Jurkat, Clone E6-1 (cell line): ENCODE measurements around the gene HOXA7.

Experiments
- DNase-seq: peaks from one replicate; pipeline ENCODE4 v3.0.0-alpha.2; 2011; ENCODE audit warnings: low read depth, low spot score
- H3K4me3 ChIP-seq: 2 replicates; pipeline ENCODE4 v1.5.1; 2011; ENCODE audit warnings: mild to moderate bottlenecking, low read length, control low read depth, moderate library complexity

The HOXA7 gene

GRCh38 chr7:27143023-27143949 lies 13.2 kb downstream of the HOXA7 start, which contains the start of gene HOXA5:
Gene HOXA5, minus strand, starts transcription at chr7:27143681. Its CDS starts 74 bp downstream, at chr7:27143607.
- no peak within 1 kb of the TSS for H3K4me3 ChIP-seq
- DNase-seq: no peak

DNA sequence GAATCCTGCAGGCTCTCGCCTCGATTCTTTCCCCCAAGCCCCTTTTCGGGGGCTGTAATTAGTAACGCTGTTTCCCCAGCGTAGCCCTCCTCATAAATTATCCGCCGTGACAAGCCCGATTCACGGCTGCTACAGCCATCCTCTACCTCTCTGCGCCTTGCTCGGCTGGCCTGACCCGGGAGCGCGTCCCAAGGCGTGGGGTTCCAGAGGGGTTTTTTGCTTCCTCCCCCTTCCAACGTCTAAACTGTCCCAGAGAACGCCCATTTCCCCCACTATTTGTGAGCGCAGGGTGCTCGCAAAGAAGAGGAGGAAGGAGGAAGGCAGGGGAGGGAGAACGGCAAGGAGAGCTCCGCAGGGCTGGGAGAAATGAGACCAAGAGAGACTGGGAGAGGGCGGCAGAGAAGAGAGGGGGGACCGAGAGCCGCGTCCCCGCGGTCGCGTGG lies 13.9 kb downstream of the HOXA7 start:
- DNase-seq: no peak
- H3K4me3 ChIP-seq: no peak overlapping the region

- DNase-seq: no peak
Measured at GRCh38 chr7:27141923-27142579, 14.4 kb downstream of the HOXA7 start.

DNA sequence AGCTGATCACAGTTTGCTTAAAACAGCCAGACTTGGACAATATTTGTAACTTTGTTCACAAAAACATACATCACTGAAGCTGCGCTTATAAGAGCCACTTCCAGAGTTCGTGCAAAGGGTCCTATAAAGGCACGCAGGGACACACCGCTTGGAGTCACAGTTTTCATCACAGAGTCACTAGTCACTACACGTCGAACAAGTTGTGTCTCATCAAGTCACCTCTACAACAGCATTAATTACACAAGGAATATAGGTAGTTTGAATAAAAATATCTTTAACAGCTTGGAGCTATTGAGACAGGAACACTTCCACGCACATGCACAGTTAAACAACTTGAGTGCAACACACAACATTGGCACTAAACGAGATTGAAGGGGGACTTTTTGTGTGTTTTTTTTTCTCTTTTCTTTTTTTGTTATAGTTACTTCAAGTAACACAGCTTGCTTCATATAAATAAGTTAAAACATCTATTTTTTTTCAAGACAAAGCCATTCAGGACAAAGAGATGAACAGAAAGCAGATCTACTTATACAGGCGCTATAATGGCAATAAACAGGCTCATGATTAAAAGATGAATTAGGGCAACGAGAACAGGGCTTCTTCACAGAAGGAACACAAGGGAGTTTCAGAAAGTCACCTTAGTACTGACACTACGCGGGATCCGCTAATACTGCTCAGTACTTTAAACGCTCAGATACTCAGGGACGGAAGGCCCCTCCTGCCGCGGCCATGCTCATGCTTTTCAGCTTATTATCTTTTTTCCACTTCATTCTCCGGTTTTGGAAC lies 15.1 kb downstream of the HOXA7 start:
- no peak for DNase-seq
- H3K4me3 ChIP-seq: no peak overlapping the region

More at GRCh38 chr7:27141923-27142579, 14.4 kb downstream of the HOXA7 start:
- H3K4me3 ChIP-seq: no peak overlapping the region

DNA sequence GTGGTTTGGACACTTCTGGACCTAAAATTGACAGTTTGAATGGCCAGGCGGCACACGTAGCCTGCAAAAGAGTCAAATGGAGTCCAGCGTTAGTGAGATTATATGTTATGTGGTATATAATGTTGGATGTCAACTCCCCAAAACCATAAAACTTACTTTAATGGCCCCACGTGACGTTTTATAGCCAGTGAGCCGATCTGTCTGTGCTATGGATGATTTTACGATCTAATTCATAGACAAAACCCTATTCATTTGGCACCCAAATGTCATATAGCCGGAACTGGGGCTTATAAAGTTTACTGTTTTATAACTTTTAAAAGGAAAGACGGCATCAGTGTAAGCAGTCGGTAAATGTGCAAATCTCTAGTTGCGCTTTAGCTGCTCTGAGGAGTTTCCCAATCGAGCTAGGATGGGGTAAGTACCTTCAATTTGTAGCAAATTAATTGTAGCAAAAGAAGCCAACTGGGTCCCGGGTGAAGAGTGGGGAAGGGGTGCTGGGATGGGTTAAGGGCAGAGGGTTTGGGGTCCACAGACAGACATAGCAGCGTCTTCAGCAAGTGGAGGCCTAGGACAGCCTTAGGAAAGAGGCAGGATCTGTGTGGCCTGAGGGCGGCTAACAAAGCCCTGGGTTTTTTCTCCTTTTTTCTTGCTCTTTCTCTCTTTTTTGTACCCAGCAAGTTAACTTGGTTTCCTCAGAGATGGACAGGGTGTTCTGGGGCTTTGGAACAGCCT lies 16.2 kb downstream of the HOXA7 start:
- no peak for DNase-seq
- no peak overlapping the region for H3K4me3 ChIP-seq

DNA sequence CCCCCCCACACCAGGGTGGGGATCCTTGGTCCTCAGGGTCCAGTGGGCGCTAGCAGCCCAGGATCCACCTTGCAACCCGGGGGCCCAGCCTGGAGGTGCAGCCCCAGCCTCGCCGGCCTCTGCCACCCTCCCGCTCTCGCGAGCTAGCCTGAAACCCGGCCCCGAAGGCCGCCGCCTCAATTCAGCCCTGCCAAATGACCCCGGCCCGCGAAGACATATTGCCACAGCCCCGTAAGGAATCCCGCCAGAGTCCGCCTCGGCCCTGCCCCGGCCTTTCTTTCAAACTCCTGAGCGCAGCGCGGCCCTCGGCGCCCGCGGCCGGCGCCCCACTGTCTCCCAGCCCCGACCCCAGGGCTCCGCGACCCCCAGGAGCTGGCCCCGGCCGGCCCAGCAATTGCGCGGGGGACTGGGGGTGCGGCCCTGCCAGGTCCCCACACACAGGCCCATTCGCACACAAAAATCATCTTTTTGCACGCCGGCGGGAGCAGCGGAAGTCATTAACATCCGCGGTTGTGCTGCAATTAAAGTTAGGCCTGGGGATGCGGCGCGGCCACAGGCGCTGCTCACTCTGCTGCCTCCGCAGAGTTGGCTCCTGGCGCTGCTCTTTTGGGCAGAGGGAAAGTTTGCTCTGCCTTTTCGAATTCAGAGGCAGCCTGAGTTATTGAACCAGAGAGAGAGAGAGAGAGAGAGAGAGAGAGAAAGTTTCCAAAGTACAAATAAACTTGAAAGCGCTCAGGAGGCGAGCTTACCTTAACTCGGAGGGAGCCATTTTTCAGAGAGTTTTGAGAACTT lies 16.9 kb downstream of the HOXA7 start:
- DNase-seq: no peak
- H3K4me3 ChIP-seq: no peak overlapping the region

DNA sequence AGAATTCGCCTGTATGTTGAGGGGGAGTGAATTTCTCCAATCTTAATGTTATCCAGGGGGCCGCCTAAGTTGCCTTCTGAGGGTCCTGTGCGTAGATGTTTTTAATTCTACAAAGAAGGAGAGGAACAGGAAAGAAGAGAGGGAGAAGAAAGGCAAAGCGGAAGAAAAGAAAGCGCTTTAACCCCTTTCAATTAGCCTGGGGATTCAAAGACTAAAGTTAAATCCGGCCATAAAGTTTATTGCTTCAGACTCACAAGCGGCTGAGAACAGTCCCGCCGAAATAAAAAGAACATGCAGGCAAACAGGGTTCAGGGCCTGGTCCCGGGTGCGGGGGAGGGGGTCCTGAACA lies 17.5 kb downstream of the HOXA7 start:
- no peak for DNase-seq
- no peak overlapping the region for H3K4me3 ChIP-seq

GRCh38 chr7:27138472-27138871 lies 18.0 kb downstream of the HOXA7 start:
- DNase-seq: no peak
- H3K4me3 ChIP-seq: no peak overlapping the region

DNA sequence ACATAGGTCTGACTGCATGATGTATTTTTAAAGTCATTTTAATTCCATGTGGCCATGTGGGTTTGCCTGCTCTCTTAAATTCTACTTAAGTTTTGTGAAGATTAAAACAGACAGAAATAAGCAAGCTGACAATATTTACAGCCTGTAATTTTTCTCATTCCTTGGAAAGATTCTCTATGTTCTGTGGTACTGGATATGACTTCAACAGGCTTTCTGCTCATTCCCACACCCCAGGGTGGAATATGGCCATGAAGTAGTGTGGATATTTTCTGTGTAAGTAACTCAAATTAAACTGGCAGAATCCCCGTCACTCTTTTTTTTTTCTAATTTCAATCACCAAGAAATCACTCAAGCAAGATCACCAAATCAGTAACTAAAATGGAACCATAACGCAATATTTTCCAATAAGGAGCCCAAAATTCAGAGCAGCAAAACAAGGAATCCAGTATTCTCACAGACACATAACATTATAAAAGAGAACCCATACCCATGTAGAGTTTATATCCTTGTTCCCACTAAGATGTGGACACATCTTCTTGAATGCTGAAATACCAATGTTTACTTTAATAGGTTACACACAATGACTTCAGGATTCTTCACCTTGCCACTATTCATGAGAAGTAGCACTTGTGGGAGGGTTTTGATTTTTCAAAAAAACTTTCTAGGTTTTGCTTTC lies 18.7 kb downstream of the HOXA7 start:
- no peak for DNase-seq
- H3K4me3 ChIP-seq: no peak overlapping the region

DNA sequence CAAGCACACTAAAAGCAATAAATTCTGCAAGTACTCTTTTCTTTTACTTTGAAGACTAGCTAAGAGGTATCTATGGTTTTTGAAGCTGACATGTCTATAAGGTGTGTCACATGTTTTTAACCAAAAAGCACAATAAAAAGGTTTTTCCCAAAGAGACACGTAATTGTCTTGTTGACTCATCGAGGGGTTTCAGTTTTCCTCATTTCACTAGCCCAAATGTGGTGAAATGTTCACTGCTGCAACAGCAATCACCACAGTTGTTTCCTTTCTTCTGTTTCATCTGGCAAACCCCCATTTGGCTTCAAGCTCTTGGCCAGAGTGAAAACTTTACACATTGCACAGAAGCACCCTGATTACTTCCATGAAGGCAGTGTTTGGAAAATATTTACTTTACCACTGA lies 22.1 kb downstream of the HOXA7 start:
- no peak overlapping the region for H3K4me3 ChIP-seq
- no peak for DNase-seq

DNA sequence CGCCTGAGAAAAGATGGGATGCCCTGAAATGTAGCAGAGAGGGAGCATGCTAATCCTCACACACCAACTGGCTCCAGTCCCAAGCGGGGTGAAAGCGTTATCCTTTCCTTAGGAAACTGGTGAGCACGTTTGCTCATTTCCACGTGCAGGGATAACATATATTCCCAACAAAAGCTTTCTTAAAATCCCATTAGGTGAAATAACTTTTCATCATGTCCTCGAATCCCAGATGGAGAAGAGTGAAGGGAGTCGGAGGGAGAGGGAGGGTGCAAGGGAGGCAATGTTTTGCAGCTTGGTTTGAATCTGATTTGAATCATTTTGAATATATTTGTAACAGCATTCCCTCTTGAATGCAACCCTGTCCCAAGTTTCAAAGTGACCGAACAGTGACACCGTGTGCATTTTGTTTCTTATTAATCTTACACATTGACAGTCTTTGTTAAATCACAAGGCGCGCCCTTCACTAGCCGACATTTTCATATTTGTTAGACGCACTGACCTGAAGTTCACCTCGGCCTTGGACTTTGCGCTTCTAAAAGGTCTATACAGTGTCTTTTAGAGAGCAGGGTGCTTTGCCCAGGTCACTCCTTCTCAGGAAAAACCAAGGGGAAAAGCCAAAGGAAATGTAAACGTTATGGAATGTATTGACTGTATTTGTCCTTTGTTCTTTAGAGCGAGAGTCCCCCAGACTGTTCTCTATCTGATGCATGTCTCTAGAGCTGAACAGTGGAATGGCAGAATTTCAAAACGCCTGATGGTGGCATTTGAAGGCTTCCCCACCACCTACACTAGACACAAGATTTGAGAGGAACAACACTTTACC lies 22.9 kb downstream of the HOXA7 start:
- no peak for DNase-seq
- no peak overlapping the region for H3K4me3 ChIP-seq

- no peak overlapping the region for H3K4me3 ChIP-seq
- no peak for DNase-seq
Measured at GRCh38 chr7:27132978-27133377, 23.5 kb downstream of the HOXA7 start.

- H3K4me3 ChIP-seq: no peak overlapping the region
- DNase-seq: no peak
Measured at GRCh38 chr7:27132214-27132613, 24.3 kb downstream of the HOXA7 start.

- no peak overlapping the region for H3K4me3 ChIP-seq
- DNase-seq: no peak
Measured at GRCh38 chr7:27131390-27131819, 25.1 kb downstream of the HOXA7 start.

GRCh38 chr7:27130540-27131389 lies 25.7 kb downstream of the HOXA7 start, which contains the start of gene HOXA4:
Gene HOXA4, minus strand, starts transcription at chr7:27130757. Its CDS starts 24 bp downstream, at chr7:27130733.
- no peak for DNase-seq
- H3K4me3 ChIP-seq: no peak within 1 kb of the TSS
